Loucy (cell line): ENCODE measurements around the gene APAF1.

ENCODE experiments used
- EZH2phosphoT487 ChIP-seq: fragments of 200-600 bp; IDR thresholded peaks from 2 replicates; pipeline ENCODE4 v1.6.1; 2018; ENCODE audit warnings: antibody characterized with exemption, mild to moderate bottlenecking, moderate library complexity, borderline replicate concordance
- TF ChIP-seq, protein P1 (sequence below): fragments of 200-600 bp; sonication (generic); conservative IDR thresholded peaks from 2 replicates; pipeline ENCODE4 v1.5.1; 2014; ENCODE audit warnings: mild to moderate bottlenecking, antibody characterized with exemption, low read length

DNA sequence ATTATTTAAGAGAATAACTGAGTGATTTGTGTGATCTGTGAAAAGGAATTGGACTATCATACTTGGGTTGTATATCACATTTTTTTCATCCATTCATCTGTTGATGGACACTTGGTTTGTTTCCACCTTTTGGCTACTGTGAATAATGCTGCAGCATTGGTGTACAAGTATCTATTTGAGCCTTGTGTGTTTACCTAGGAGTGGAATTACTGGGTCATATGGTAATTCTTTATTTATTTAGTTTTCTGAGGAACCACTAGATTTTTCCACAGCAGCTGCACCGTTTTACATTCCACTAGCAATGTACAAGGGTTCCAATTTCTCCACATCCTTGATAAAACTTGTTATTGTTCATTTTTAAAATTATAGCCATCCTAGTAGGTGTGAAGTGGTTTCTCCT lies 56.1 kb downstream of the APAF1 start:
- no peak for TF ChIP-seq EZH2phosphoT487
- TF ChIP-seq, protein P1, sequence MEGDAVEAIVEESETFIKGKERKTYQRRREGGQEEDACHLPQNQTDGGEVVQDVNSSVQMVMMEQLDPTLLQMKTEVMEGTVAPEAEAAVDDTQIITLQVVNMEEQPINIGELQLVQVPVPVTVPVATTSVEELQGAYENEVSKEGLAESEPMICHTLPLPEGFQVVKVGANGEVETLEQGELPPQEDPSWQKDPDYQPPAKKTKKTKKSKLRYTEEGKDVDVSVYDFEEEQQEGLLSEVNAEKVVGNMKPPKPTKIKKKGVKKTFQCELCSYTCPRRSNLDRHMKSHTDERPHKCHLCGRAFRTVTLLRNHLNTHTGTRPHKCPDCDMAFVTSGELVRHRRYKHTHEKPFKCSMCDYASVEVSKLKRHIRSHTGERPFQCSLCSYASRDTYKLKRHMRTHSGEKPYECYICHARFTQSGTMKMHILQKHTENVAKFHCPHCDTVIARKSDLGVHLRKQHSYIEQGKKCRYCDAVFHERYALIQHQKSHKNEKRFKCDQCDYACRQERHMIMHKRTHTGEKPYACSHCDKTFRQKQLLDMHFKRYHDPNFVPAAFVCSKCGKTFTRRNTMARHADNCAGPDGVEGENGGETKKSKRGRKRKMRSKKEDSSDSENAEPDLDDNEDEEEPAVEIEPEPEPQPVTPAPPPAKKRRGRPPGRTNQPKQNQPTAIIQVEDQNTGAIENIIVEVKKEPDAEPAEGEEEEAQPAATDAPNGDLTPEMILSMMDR, result no peak
